ENCODE results near the gene SIGLEC1.

SIGLEC1 gene

GRCh38 chr20:3744037-3744436, 31.6 kb upstream of the SIGLEC1 start:
- DNase-seq = no peak

DNA sequence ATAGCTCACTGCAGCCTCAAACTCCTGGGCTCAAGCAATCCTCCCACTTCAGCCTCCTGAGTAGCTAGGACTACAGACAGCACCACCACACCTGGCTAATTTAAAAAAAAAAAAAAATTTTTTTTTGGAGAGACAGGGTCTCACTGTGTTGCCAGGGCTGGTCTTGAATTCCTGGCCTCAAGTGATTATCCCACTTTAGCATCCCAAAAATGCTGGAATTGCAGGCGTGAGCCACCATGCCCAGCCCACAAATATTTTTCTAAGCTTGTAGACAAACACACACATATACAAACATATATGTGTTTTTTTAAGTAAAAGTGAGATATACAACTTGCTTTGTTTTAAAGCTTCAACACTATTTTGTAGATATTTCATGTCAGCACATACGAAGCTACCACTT, 30.9 kb upstream of the SIGLEC1 start:
- no peak for DNase-seq

- no peak for DNase-seq
These were observed 29.5 kb upstream of the SIGLEC1 start for GRCh38 chr20:3741836-3742458.

GRCh38 chr20:3740615-3741301, 28.4 kb upstream of the SIGLEC1 start:
- DNase-seq = no peak

DNA sequence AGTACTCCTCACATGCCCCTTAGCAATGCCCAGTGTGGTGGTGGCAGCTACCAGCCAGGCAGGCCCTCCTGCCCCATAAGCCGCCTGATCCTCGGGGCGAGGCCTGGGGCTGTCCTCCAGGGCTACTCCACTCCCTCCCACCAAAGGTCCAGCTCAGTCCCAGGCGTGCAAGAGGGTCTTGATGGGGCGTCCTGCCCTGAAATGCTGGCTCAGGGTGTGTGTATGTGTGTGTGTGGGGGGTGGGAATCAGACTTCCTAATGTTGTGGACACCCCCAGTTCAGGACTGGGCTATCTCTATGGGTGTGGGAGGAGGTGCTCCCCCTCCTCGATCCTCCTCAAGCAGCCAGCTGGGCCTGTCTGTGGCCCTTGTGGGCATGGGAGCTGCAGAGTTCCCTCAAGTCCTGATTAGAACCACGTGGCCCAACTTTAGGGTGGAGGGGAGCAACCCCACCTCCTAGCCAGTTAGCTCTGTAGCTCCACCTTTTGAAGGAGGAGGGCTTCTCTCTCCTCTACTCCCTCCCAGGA, 27.6 kb upstream of the SIGLEC1 start:
- DNase-seq = no peak

GRCh38 chr20:3739054-3739925, 26.9 kb upstream of the SIGLEC1 start:
- DNase-seq = no peak

- DNase-seq = no peak
These were observed 26.0 kb upstream of the SIGLEC1 start for GRCh38 chr20:3738111-3739053.

DNA sequence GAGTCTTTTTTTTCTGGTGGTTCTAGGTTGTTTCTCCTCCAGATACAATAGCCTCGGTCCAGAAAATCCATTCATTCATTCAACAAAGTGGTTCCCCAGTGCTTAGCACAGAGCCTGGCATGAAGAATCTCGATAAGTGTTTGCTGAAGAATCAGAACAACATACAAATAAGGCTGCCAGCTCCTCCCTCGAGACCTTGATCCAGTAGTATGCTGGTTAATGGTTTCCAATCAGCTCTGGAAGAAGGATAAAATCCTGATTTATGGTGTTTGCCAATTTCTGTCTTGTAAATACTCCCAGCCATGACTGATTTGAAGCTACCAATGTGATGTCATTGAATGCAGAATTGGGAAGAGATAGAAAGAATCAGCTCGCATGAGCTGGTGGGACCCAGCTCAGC, 23.4 kb upstream of the SIGLEC1 start:
- no peak for DNase-seq

- DNase-seq = no peak
These were observed 21.9 kb upstream of the SIGLEC1 start for GRCh38 chr20:3734111-3734843.

- no peak for DNase-seq
These were observed 21.0 kb upstream of the SIGLEC1 start for GRCh38 chr20:3733119-3733995.

- no peak for DNase-seq
These were observed 20.1 kb upstream of the SIGLEC1 start, which contains the start of gene HSPA12B for GRCh38 chr20:3732327-3733118. HSPA12B (plus strand) TSS chr20:3732685; CDS start chr20:3738675, 5,990 bp downstream.

DNA sequence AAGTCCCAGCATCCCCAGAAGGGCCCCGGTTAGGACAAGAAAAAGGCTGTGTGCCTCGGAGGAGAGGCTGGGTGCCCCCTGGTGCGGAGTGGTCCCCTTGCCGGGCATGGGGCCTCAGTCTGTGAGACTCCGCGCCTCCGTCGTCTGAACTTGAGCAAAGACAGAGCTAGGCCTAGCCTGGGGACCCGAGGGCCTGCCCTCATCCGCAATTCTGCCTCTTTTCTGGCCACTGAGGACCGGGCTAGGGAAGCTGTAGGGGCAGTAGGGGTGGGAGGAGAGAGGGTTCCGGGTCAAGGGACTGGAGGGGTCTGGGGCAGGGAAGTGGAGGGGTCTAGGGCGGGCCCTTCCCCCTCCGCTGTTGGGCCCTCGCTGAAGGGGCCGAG, 19.5 kb upstream of the SIGLEC1 start:
- DNase-seq = no peak

DNA sequence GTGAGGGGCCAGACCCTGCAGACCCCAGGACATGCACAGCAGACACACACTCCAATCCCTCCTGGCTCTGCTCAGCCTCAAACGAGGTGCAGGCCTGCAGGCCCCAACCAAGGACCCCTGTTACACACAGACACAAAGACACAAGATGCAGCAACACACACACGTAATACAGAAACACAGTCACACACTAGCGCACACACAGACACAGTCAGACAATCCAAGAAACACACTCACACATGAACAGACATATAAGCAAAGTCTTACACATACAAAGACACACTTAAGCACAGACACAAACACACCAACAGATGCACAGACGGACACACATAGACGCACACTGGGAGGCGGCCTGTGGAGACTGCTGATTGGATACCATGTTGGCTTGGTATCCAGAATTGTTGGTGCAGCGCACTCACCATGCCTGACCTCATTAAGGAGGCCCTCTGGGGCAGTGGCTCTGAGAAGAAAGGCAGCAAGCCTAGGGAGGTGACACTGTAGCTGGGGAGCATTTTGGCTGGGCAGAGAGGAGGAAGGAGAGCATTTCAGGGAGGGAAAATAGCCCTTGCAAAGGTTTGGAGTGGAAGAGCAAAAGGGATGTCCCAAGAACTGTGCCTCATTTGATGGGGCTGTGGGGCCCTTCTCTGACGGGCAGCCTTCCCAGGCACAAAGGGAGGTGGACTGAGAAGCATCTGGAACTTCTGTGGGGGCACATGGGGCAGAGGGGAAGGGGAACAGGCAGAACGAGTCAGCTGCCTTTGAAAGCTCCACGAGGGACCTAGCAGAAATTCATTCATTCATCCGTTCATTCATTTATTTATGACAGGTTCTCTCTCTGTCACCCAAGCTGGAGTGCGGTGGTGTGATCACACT, 18.6 kb upstream of the SIGLEC1 start:
- no peak for DNase-seq

DNA sequence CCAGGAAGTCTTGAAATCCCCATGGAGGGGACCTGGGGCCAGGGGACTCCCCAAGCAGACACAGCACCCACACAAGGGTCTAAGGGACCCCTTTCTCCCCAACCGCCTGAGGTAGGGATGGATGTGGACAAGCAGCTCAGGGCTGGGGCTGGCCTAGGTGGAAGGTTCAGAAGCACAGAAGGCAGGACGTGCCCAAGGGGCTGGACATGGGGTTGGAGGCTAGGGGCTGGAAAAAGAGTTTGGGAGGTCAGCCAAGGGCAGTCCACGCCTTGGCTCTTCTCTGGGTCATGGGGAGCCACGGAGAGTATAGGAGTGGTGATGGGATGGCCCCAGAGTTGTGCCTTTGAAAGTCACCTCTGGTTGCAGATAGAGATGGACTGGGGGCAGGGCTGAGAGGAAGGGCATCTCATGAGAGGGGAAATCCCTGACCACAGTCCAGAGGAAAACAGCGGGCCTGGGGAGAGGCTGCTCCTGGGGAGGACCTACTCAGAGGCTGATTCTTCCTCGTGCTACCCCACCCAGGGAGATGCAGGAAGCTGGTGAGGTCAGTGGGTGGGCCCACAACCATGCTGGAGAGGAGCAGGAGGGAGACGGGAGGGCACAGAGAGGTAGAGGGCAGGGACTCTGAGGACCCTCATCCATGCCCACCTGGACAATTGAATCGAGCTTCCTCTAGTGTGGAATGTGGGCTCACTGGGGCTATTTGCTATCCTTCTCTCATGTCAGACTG, 17.6 kb upstream of the SIGLEC1 start:
- no peak for DNase-seq

- no peak for DNase-seq
These were observed 17.0 kb upstream of the SIGLEC1 start for GRCh38 chr20:3729378-3729777.

DNA sequence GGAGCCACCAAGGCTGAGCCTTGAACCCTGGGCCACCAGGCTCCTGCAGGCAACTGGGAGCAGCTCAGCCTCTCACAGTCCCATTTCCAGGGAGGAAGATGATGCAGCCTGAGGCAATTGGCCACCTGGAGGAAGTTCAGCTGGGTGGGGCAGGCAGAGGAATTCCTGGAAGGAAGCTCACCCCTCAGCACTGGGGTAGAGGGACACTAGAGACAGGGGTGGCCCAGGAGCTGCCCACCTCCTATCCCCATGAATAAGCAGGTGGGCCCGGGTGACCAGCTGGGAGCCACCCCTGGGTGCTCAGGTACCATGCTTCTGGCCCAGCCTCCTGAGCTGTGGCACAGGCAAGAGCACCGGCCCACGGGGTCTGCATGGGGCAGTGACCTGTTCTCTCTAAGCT, 16.5 kb upstream of the SIGLEC1 start:
- no peak for DNase-seq

DNA sequence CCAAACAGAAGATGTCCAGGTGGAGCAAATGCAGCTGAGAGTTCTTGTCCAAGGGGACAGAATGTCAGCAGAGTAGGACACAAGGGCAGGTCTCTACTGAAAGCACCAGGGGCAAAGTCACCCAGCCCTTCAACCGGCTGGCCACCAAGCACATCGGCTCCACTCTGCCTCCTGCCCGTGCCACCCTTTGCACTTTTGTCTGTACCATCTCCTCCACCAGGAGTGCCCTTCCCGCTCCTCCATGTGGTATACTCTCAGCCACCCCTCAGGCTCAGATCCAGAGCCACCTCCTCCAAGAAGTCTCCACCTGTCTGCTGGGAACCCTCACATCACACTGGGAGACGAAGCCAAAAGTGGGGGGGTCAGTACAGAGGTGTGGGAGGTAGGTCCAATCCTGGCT, 16.0 kb upstream of the SIGLEC1 start:
- DNase-seq = no peak
